ENCODE measurements around the gene DNAH1. TPM values are rescaled to one million over a fixed set of nuclear protein-coding genes. Genes with fewer than 3 reads are reported as not detected.

Gene DNAH1
- total and polyA plus RNA-seq, 7 donors: 1.2 to 8.6 (median 4.6) TPM

DNA sequence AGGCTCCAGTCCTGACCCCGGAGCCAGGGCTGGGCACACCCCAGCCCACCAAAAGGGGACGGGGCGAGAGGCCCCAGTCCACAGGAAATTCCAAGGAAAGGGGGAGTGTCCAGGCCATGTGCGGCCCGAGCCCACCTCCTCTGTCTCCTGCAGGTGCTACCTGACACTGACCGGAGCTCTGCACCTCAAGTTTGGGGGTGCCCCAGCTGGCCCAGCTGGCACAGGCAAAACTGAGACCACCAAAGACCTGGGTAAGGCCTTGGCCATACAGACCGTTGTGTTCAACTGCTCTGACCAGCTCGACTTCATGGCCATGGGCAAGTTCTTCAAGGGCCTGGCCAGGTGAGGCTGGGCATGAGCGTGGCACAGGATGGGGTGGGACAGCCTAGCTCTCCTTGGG, 44.9 kb downstream of the DNAH1 start:
- Histone ChIP-seq H3K27me3 (no peaks in the 10 kb centered on the region), H3K27ac (no peak overlapping the region), H3K4me3 (no peak overlapping the region), H3K9me3 (no peaks in the 10 kb centered on the region), H3K36me3 (peaks cover 0 to 28% (median 0%) of the 10 kb centered on the region in 4 donors), H3K4me1 (no peaks in the 10 kb centered on the region)
- TF ChIP-seq POLR2A (IDR thresholded peaks at IDR 0.05) (no peak), POLR2AphosphoS5 (IDR thresholded peaks at IDR 0.05) (no peak), CTCF (IDR thresholded peaks at IDR 0.05) (no peak), EP300 (IDR thresholded peaks at IDR 0.05) (no peak)
- intact Hi-C loops (cut with DNase I): no loop called here
- WGBS, 2 donors: 90 to 94% methylated on average over 9 of the region's 9 CpGs
- DNase-seq: no peak

- Histone ChIP-seq H3K36me3 (peaks cover 0 to 28% (median 0%) of the 10 kb centered on the region in 4 donors), H3K4me3 (no peak overlapping the region), H3K9me3 (no peaks in the 10 kb centered on the region), H3K27me3 (no peaks in the 10 kb centered on the region), H3K4me1 (no peaks in the 10 kb centered on the region), H3K27ac (no peak overlapping the region)
- WGBS, 2 donors: 97 to 98% methylated on average over 13 of the region's 13 CpGs
- no peak for TF ChIP-seq EP300 (IDR thresholded peaks at IDR 0.05)
- intact Hi-C loops (cut with DNase I): no loop called here
- no peak for DNase-seq
Measured at GRCh38 chr3:52361454-52361853, 45.3 kb downstream of the DNAH1 start.

DNA sequence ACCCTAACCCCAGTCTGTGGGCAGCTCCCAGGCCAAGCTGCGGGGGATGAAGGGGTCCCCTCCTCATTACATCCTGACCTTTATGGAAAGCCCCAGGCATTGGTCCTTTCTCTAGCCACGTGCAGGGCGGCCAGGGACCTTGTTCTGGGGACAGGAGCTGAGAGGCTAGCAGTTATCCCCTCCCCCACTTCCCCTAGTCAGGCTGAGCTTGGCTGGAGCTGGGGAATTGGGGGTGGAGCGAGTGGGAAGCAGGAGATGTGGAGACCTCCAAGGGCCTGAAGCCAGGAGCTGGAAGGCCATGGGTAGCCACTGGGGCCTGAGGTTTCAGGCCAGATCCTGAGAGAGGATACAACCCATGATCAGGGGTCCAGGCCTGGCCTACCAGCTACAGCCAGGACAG, 45.8 kb downstream of the DNAH1 start:
- intact Hi-C loops (cut with DNase I): no loop called here
- Histone ChIP-seq H3K36me3 (peaks cover 0 to 30% (median 0%) of the 10 kb centered on the region in 4 donors), H3K4me3 (no peak overlapping the region), H3K9me3 (no peaks in the 10 kb centered on the region), H3K27ac (no peak overlapping the region), H3K4me1 (no peaks in the 10 kb centered on the region), H3K27me3 (no peaks in the 10 kb centered on the region)
- 88 to 94% methylated on average over 4 of the region's 4 CpGs for WGBS, 2 donors
- no peak for DNase-seq
- no peak for TF ChIP-seq POLR2A (IDR thresholded peaks at IDR 0.05)

- TF ChIP-seq CTCF (IDR thresholded peaks at IDR 0.05) (no peak), POLR2A (IDR thresholded peaks at IDR 0.05) (no peak), POLR2AphosphoS5 (IDR thresholded peaks at IDR 0.05) (no peak), EP300 (IDR thresholded peaks at IDR 0.05) (no peak)
- DNase-seq: no peak
- Histone ChIP-seq H3K36me3 (peaks cover 0 to 21% (median 0%) of the 10 kb centered on the region in 4 donors), H3K27me3 (no peaks in the 10 kb centered on the region), H3K4me3 (no peak overlapping the region), H3K4me1 (no peaks in the 10 kb centered on the region), H3K9me3 (no peaks in the 10 kb centered on the region), H3K27ac (no peak overlapping the region)
- WGBS, 2 donors: 95 to 96% methylated on average over 19 of the region's 19 CpGs
- intact Hi-C loops (cut with DNase I): no loop called here
Measured at GRCh38 chr3:52364322-52365035, 48.4 kb downstream of the DNAH1 start.

GRCh38 chr3:52366527-52366926, 50.4 kb downstream of the DNAH1 start:
- TF ChIP-seq EP300 (IDR thresholded peaks at IDR 0.05) (no peak), POLR2A (IDR thresholded peaks at IDR 0.05) (no peak), POLR2AphosphoS5 (IDR thresholded peaks at IDR 0.05) (no peak), CTCF (IDR thresholded peaks at IDR 0.05) (no peak)
- no peaks in the 10 kb centered on the region for H3K9me3 ChIP-seq
- intact Hi-C loops (cut with DNase I): no loop called here
- H3K27ac ChIP-seq: no peak overlapping the region
- WGBS, 2 donors: 93% methylated on average over 10 of the region's 10 CpGs
- no peaks in the 10 kb centered on the region for H3K27me3 ChIP-seq
- DNase-seq: no peak
- H3K36me3 ChIP-seq: peaks cover 0 to 10% (median 0%) of the 10 kb centered on the region in 4 donors
- H3K4me1 ChIP-seq: no peaks in the 10 kb centered on the region
- no peak overlapping the region for H3K4me3 ChIP-seq
